Measurements from ENCODE around the gene SMIM44. TPM values are rescaled to one million over a fixed set of nuclear protein-coding genes. Genes with fewer than 3 reads are reported as not detected.

The SMIM44 gene
- total and polyA plus RNA-seq, 9 of the 15 experiments (the other 6 are each of a cell fraction or from before 2014, with no cell fraction given), result not detected

DNA sequence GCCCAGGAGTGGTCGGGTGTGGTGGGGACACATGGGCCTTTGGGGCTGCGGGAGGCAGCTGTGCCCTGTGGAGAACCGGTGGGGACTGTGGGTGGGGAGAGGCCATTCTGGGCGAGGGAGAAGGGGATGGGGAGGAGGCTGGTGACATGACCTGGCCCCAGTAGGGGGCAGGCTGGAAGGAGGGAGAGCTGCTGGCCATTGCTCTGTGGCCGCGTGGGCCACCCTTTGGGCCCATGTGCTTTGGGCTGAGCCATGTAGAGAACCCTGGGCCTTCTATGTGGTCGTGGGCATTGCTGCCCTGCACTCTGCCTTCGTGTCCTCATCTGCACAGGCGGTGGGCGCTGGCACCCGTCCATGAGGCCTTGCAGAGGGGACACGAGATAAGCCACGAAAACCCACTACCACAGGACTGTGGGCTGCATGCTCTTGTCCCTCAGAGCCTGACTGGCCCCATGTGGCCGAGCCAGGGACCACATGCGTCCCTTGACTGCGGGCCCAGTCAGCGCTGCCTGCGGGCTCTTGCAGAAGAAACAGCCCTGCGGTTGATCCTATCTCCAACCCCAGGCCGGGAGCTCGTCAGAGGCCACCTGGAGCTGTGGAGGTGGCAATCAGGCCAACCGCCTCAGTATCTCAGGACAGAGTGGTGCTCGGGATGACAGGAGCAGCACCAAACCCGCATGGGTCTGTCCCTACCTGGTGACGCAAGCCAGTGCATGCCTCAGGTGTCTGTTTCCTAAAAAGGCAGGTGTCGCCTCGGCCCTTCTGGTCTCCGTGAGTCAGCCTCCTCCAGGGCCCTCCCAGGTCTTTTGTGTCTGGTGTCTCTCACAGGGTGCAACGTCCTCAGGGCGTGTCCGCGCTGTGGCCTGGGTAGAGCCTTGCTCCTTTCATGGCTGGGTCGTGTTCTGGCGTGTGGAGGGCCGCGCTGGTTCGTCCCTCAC lies 37.2 kb upstream of the SMIM44 start (continued):
- TF ChIP-seq, protein P1, sequence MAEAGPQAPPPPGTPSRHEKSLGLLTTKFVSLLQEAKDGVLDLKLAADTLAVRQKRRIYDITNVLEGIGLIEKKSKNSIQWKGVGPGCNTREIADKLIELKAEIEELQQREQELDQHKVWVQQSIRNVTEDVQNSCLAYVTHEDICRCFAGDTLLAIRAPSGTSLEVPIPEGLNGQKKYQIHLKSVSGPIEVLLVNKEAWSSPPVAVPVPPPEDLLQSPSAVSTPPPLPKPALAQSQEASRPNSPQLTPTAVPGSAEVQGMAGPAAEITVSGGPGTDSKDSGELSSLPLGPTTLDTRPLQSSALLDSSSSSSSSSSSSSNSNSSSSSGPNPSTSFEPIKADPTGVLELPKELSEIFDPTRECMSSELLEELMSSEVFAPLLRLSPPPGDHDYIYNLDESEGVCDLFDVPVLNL (CRISPR knock-in tag; IDR thresholded peaks at IDR 0.05; ENCODE audit: low read depth), result peak; percentile 34; the same call in 1 of the 2 replicates
- no peak for TF ChIP-seq ZNF561 (CRISPR knock-in tag; conservative IDR thresholded peaks at IDR 0.05)
- TF ChIP-seq ZNF644 (tag; IDR thresholded peaks at IDR 0.05; ENCODE audit: low read depth), result peak; percentile 68; the same call in 1 of the 2 replicates
- TF ChIP-seq HDAC1 (IDR thresholded peaks at IDR 0.05), result peak in 1 of 2 experiments; percentile 68; a peak in 2 of 4 replicates
- 0 out of 2 replicates have a peak, but pooled peaks have one; percentile 21 for TF ChIP-seq ZNF384 (IDR thresholded peaks at IDR 0.05; ENCODE audit: low read depth, low read length)
- TF ChIP-seq MEF2D (tag; conservative IDR thresholded peaks at IDR 0.05; ENCODE audit: low read depth), result no peak
- TF ChIP-seq SMARCE1 (IDR thresholded peaks at IDR 0.05), result peak; percentile 32; the same call in 1 of the 2 replicates
- peak; percentile 94 for TF ChIP-seq LCOR (CRISPR knock-in tag; IDR thresholded peaks at IDR 0.05)
- no peak for TF ChIP-seq MCM7 (IDR thresholded peaks at IDR 0.05)
- peak; percentile 64 for TF ChIP-seq SOX6 (IDR thresholded peaks at IDR 0.05)
- 0 out of 2 replicates have a peak, but pooled peaks have one; percentile 10 for TF ChIP-seq OTX1 (CRISPR knock-in tag; IDR thresholded peaks at IDR 0.05)
- no peak for TF ChIP-seq ZNF282 (CRISPR knock-in tag; IDR thresholded peaks at IDR 0.05)
- no peak for TF ChIP-seq ZNF41 (CRISPR knock-in tag; conservative IDR thresholded peaks at IDR 0.05)
- TF ChIP-seq, protein P2, sequence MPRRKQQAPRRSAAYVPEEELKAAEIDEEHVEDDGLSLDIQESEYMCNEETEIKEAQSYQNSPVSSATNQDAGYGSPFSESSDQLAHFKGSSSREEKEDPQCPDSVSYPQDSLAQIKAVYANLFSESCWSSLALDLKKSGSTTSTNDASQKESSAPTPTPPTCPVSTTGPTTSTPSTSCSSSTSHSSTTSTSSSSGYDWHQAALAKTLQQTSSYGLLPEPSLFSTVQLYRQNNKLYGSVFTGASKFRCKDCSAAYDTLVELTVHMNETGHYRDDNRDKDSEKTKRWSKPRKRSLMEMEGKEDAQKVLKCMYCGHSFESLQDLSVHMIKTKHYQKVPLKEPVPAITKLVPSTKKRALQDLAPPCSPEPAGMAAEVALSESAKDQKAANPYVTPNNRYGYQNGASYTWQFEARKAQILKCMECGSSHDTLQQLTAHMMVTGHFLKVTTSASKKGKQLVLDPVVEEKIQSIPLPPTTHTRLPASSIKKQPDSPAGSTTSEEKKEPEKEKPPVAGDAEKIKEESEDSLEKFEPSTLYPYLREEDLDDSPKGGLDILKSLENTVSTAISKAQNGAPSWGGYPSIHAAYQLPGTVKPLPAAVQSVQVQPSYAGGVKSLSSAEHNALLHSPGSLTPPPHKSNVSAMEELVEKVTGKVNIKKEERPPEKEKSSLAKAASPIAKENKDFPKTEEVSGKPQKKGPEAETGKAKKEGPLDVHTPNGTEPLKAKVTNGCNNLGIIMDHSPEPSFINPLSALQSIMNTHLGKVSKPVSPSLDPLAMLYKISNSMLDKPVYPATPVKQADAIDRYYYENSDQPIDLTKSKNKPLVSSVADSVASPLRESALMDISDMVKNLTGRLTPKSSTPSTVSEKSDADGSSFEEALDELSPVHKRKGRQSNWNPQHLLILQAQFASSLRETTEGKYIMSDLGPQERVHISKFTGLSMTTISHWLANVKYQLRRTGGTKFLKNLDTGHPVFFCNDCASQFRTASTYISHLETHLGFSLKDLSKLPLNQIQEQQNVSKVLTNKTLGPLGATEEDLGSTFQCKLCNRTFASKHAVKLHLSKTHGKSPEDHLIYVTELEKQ (CRISPR knock-in tag; IDR thresholded peaks at IDR 0.05), result no peak
- TF ChIP-seq DMBX1 (CRISPR knock-in tag; IDR thresholded peaks at IDR 0.05; ENCODE audit: borderline replicate concordance), result peak; percentile 56; the same call in 1 of the 2 replicates
- TF ChIP-seq, protein P3, sequence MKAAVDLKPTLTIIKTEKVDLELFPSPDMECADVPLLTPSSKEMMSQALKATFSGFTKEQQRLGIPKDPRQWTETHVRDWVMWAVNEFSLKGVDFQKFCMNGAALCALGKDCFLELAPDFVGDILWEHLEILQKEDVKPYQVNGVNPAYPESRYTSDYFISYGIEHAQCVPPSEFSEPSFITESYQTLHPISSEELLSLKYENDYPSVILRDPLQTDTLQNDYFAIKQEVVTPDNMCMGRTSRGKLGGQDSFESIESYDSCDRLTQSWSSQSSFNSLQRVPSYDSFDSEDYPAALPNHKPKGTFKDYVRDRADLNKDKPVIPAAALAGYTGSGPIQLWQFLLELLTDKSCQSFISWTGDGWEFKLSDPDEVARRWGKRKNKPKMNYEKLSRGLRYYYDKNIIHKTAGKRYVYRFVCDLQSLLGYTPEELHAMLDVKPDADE (conservative IDR thresholded peaks at IDR 0.05; ENCODE audit: control insufficient read depth, low read depth, low read length), result 0 out of 2 replicates have a peak, but pooled peaks have one; percentile 67
- TF ChIP-seq, protein P4, sequence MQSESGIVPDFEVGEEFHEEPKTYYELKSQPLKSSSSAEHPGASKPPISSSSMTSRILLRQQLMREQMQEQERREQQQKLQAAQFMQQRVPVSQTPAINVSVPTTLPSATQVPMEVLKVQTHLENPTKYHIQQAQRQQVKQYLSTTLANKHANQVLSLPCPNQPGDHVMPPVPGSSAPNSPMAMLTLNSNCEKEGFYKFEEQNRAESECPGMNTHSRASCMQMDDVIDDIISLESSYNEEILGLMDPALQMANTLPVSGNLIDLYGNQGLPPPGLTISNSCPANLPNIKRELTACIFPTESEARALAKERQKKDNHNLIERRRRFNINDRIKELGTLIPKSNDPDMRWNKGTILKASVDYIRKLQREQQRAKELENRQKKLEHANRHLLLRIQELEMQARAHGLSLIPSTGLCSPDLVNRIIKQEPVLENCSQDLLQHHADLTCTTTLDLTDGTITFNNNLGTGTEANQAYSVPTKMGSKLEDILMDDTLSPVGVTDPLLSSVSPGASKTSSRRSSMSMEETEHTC (IDR thresholded peaks at IDR 0.05), result no peak
- TF ChIP-seq GTF2A2 (tag; IDR thresholded peaks at IDR 0.05), result no peak
- TF ChIP-seq TCF3 (CRISPR knock-in tag; IDR thresholded peaks at IDR 0.05), result peak; percentile 87
- TF ChIP-seq MYNN (IDR thresholded peaks at IDR 0.05), result no peak; the same call in 1 of the 2 replicates
- no peak for TF ChIP-seq MYNN (CRISPR knock-in tag; IDR thresholded peaks at IDR 0.05)
- no peak for TF ChIP-seq HOXB6 (CRISPR knock-in tag; IDR thresholded peaks at IDR 0.05; ENCODE audit: borderline replicate concordance)

All from K562 (cell line).